Lung (tissue), 13 donors: ENCODE measurements around the gene ERCC3. TPM values are rescaled to one million over a fixed set of nuclear protein-coding genes. Genes with fewer than 3 reads are reported as not detected.
"Not testable (repeated sequence)": the region's sequence is repeated elsewhere in the genome, so short reads cannot be mapped to it uniquely, and the experiment has no call there.

Experiments
- ATAC-seq: fragments of 200-7000 bp; cut with Tn5 transposase; one replicate; pipeline ENCODE4 v1.9.1; 2020; ENCODE audit warnings: moderate number of reproducible peaks; ENCODE audit not compliant: insufficient read depth, low FRiP score
- DNase-seq, 3 donors: peaks; one replicate each; pipeline ENCODE4 v3.0.0-alpha.2; 2013 to 2017
- H3K27ac ChIP-seq, 2 donors: one replicate each; pipeline ENCODE4 v1.5.1; 2013; ENCODE audit warnings: mild to moderate bottlenecking in 2 of 2, moderate library complexity in 2 of 2, control low read depth in 1 of 2, inconsistent platforms in 1 of 2, low read depth in 1 of 2, low read length in 1 of 2
- H3K27me3 ChIP-seq, 3 donors: one replicate each; pipeline ENCODE4 v1.5.1; 2013; ENCODE audit warnings: low read length in 2 of 3; ENCODE audit not compliant: control insufficient read depth in 3 of 3, insufficient read depth in 3 of 3
- H3K36me3 ChIP-seq, 4 donors: one replicate each; pipeline ENCODE4 v1.5.1; 2013; ENCODE audit warnings: low read length in 4 of 4, mild to moderate bottlenecking in 1 of 4, moderate library complexity in 1 of 4; ENCODE audit not compliant: control insufficient read depth in 4 of 4, insufficient read depth in 4 of 4
- H3K4me1 ChIP-seq, 5 donors: one replicate each; pipeline ENCODE4 v1.5.1; 2013; ENCODE audit warnings: low read length in 5 of 5, mild to moderate bottlenecking in 2 of 5, moderate library complexity in 1 of 5; ENCODE audit not compliant: control insufficient read depth in 5 of 5, insufficient read depth in 5 of 5
- H3K4me3 ChIP-seq: one replicate; pipeline ENCODE4 v1.5.1; 2013; ENCODE audit warnings: mild to moderate bottlenecking, control low read depth, moderate library complexity
- H3K9ac ChIP-seq, 2 donors: one replicate each; pipeline ENCODE4 v1.5.1; 2013; ENCODE audit warnings: low read length in 2 of 2, control low read depth in 1 of 2; ENCODE audit not compliant: insufficient read depth in 1 of 2
- H3K9me3 ChIP-seq, 4 donors: one replicate each; pipeline ENCODE4 v1.5.1; 2013; ENCODE audit warnings: low read length in 3 of 4, mild to moderate bottlenecking in 1 of 4, moderate library complexity in 1 of 4; ENCODE audit not compliant: control insufficient read depth in 4 of 4, insufficient read depth in 3 of 4
- CTCF ChIP-seq: IDR thresholded peaks from 2 replicates; pipeline ENCODE4 v1.5.1; 2012; ENCODE audit warnings: mild to moderate bottlenecking; ENCODE audit errors: control extremely low read depth, extremely low read depth
- WGBS, 2 donors: extraction: QIAGEN DNeasy Blood & Tissue Kit; methylation state at CpG; one replicate each; pipeline ENCODE4 v1.1.7; 2013; 5-methylcytosine and 5-hydroxymethylcytosine counted together
- polyA plus RNA-seq, 2 donors: library from polyadenylated mRNA; stranded (reverse); fragments of 200-250 nt; gene quantifications; one replicate each; pipeline ENCODE4 v1.2.1, GENCODE V29; 2013
- small RNA-seq: library from RNA; depleted of rRNA; stranded (forward); fragments of <200 nt; gene quantifications from one replicate; pipeline ENCODE3, GENCODE V24; 2014; ENCODE audit warnings: low replicate concordance
- total RNA-seq, 2 donors: library from RNA; depleted of rRNA in 1 of 2; stranded (reverse); fragments of >200 nt in 1 of 2; gene quantifications; one replicate each; pipeline ENCODE4 v1.2.1, GENCODE V29; 2014 to 2021
- donor health status: control.
- donor health status: control.
- donor health status: Bipolar disorder and iron deficiency.
- donor health status: healthy.
- donor health status: DM: yes; HTN: yes; CAD: no.

ERCC3 gene
- total and polyA plus RNA-seq, 4 donors = 18.2 to 60.3 (median 33.3) TPM

- Histone ChIP-seq H3K27ac (no peak overlapping the region), H3K4me3 (no peak overlapping the region), H3K4me1 (peaks cover 0 to 13% (median 3%) of the 10 kb centered on the region in 5 donors), H3K27me3 (no peaks in the 10 kb centered on the region), H3K9me3 (peaks cover 0 to 4% (median under 1%) of the 10 kb centered on the region in 4 donors), H3K9ac (no peak overlapping the region), H3K36me3 (no peaks in the 10 kb centered on the region)
- ATAC-seq (no peak), DNase-seq (no peak)
- no peak for TF ChIP-seq CTCF
- 90 to 92% methylated on average over 2 of the region's 2 CpGs for WGBS, 2 donors
Observed at GRCh38 chr2:127216095-127216494, 77.8 kb downstream of the ERCC3 start.

- H3K4me3 ChIP-seq, H3K9ac ChIP-seq, DNase-seq, H3K4me1 ChIP-seq, H3K9me3 ChIP-seq, H3K27me3 ChIP-seq, ATAC-seq, H3K36me3 ChIP-seq, H3K27ac ChIP-seq: not testable (repeated sequence)
- 96% methylated on average over 2 of the region's 2 CpGs for WGBS, 2 donors
Observed at GRCh38 chr2:127214201-127214600, 79.7 kb downstream of the ERCC3 start.

- no peak overlapping the region for H3K27ac ChIP-seq
- H3K27me3 ChIP-seq = no peaks in the 10 kb centered on the region
- DNase-seq = peak; percentile 77 to 84 (median 81)
- H3K9ac ChIP-seq = no peak overlapping the region
- 78 to 83% methylated on average over 4 of the region's 4 CpGs for WGBS, 2 donors
- no peak for ATAC-seq
- no peaks in the 10 kb centered on the region for H3K9me3 ChIP-seq
- H3K4me3 ChIP-seq = no peak overlapping the region
- H3K4me1 ChIP-seq = peaks cover 0 to 25% (median 3%) of the 10 kb centered on the region in 5 donors
- no peak for TF ChIP-seq CTCF
- peaks cover 0 to 1% (median 0%) of the 10 kb centered on the region in 4 donors for H3K36me3 ChIP-seq
Observed at GRCh38 chr2:127208313-127208712, 85.6 kb downstream of the ERCC3 start.

Small RNAs within 50 kb of the gene (small RNA-seq; reads per million reads assigned to genes)
- not detected for gene RNU6-1147P

Other genes with a start within 250 kb of the ERCC3 start
- gene BIN1, start 187.0 kb downstream of the ERCC3 start, total RNA-seq = 10 to 100 TPM; 36.1 to 41.7 TPM
- 10 to 100 TPM; 28.8 to 36.2 TPM for gene BIN1, start 187.0 kb downstream of the ERCC3 start, polyA plus RNA-seq
- 1 to 10 TPM in 1 of 2 donors, under 1 TPM in 1; 0.06 to 2.9 TPM for gene CYP27C1, start 73.8 kb downstream of the ERCC3 start, total RNA-seq
- gene CYP27C1, start 73.8 kb downstream of the ERCC3 start, polyA plus RNA-seq = under 1 TPM; 0.04 to 0.07 TPM
- gene MAP3K2, start 93.8 kb upstream of the ERCC3 start, total RNA-seq = 10 to 100 TPM; 50.1 to 81.0 TPM
- gene MAP3K2, start 93.8 kb upstream of the ERCC3 start, polyA plus RNA-seq = 10 to 100 TPM in 1 of 2 donors, 1 to 10 TPM in 1; 8.1 to 11.6 TPM
- under 1 TPM in 1 of 2 donors, not detected in 1; 0.37 TPM for gene PROC, start 124.3 kb upstream of the ERCC3 start, total RNA-seq
- under 1 TPM; 0.10 to 0.22 TPM for gene PROC, start 124.3 kb upstream of the ERCC3 start, polyA plus RNA-seq
- gene IWS1, start 232.3 kb upstream of the ERCC3 start, total RNA-seq = 10 to 100 TPM; 35.6 to 64.5 TPM
- gene IWS1, start 232.3 kb upstream of the ERCC3 start, polyA plus RNA-seq = 10 to 100 TPM; 20.3 to 29.6 TPM
- gene MYO7B, start 241.5 kb upstream of the ERCC3 start, total RNA-seq = 1 to 10 TPM in 1 of 2 donors, under 1 TPM in 1; 0.51 to 4.7 TPM
- gene MYO7B, start 241.5 kb upstream of the ERCC3 start, polyA plus RNA-seq = 1 to 10 TPM; 1.6 to 2.2 TPM